Fibroblast of lung (primary cell): ENCODE data around the gene DAGLA. TPM values are rescaled to one million over a fixed set of nuclear protein-coding genes. Genes with fewer than 3 reads are reported as not detected.

ENCODE experiments used
- DNase-seq, 2 donors: peaks; one replicate each; pipeline versions ENCODE4 v3.0.0 to v3.0.0-alpha.2; 2010; ENCODE audit warnings: low read depth in 2 of 2
- H2AFZ ChIP-seq: 2 replicates; pipeline ENCODE4 v1.5.1; 2012; ENCODE audit warnings: low read length, control low read depth, inconsistent platforms
- H3K27ac ChIP-seq: 2 replicates; pipeline ENCODE4 v1.5.1; 2011; ENCODE audit warnings: low read length, control low read depth; ENCODE audit not compliant: insufficient read depth
- H3K27me3 ChIP-seq: 2 replicates; pipeline ENCODE4 v1.5.1; 2011; ENCODE audit warnings: mild to moderate bottlenecking, low read length; ENCODE audit not compliant: control insufficient read depth, insufficient read depth
- H3K36me3 ChIP-seq: 2 replicates; pipeline ENCODE4 v1.5.1; 2011; ENCODE audit warnings: low read length; ENCODE audit not compliant: control insufficient read depth, insufficient read depth
- H3K4me1 ChIP-seq: 2 replicates; pipeline ENCODE4 v1.5.1; 2011; ENCODE audit warnings: low read length; ENCODE audit not compliant: control insufficient read depth, insufficient read depth; ENCODE audit errors: extremely low read depth
- H3K4me2 ChIP-seq: 2 replicates; pipeline ENCODE4 v1.5.1; 2011; ENCODE audit warnings: low read length, control low read depth; ENCODE audit not compliant: insufficient read depth; ENCODE audit errors: extremely low read depth
- H3K4me3 ChIP-seq, 4 experiments: fragments of 200-600 bp in 1 of 4; sonication (generic) in 1 of 4; replicated peaks in 1 of 4; 2 replicates each; pipeline ENCODE4 v1.5.1; 2011 to 2016; ENCODE audit warnings: low read length in 4 of 4, low read depth in 3 of 4, mild to moderate bottlenecking in 3 of 4, control low read depth in 2 of 4, inconsistent platforms in 1 of 4, mixed read lengths in 1 of 4; ENCODE audit not compliant: insufficient read depth in 1 of 4; ENCODE audit errors: control extremely low read depth in 1 of 4
- H3K79me2 ChIP-seq: 2 replicates; pipeline ENCODE4 v1.5.1; 2012; ENCODE audit warnings: mild to moderate bottlenecking, low read length, inconsistent platforms; ENCODE audit not compliant: control insufficient read depth, insufficient read depth
- H3K9ac ChIP-seq: 2 replicates; pipeline ENCODE4 v1.5.1; 2011; ENCODE audit warnings: mild to moderate bottlenecking, low read length, control low read depth; ENCODE audit not compliant: insufficient read depth
- H3K9me3 ChIP-seq: 2 replicates; pipeline ENCODE4 v1.5.1; 2012; ENCODE audit warnings: low read depth, low read length; ENCODE audit not compliant: control insufficient read depth, insufficient read depth
- H4K20me1 ChIP-seq: 2 replicates; pipeline ENCODE4 v1.5.1; 2011; ENCODE audit warnings: low read length; ENCODE audit not compliant: control insufficient read depth, insufficient read depth; ENCODE audit errors: extremely low read depth
- EZH2 ChIP-seq: IDR thresholded peaks from 2 replicates; pipeline ENCODE4 v1.5.1; 2012; ENCODE audit warnings: low read length, control low read depth, mild to moderate bottlenecking; ENCODE audit errors: missing control alignments
- polyA plus RNA-seq, 2 donors: library from polyadenylated mRNA; depleted of rRNA in 1 of 2; stranded (reverse) in 1 of 2; unstranded in 1 of 2; fragments of >200 nt; gene quantifications; 2 replicates each; pipeline ENCODE4 v1.2.1, GENCODE V29; 2011 to 2012; ENCODE audit warnings: missing spikeins in 1 of 2
- total RNA-seq: library from RNA; depleted of rRNA; stranded (reverse); fragments of >200 nt; gene quantifications from 2 replicates; pipeline ENCODE4 v1.2.1, GENCODE V29; 2014
- TF ChIP-seq, protein P1 (sequence below), 2 donors: IDR thresholded peaks in 1 of 2; conservative IDR thresholded peaks in 1 of 2; 1 replicate in 1 of 2; 2 replicates in 1 of 2; pipeline ENCODE4 v1.5.1; 2011 to 2012; ENCODE audit warnings: low read length in 2 of 2, control low read depth in 1 of 2, inconsistent platforms in 1 of 2, low read depth in 1 of 2, mild to moderate bottlenecking in 1 of 2

The DAGLA gene
- total and polyA plus RNA-seq, 2 donors (not counting 1 experiment from before 2014, with no cell fraction given), result 1.00 to 2.0 TPM

- DNase-seq, result peak in 1 of 2 donors; percentile 77
These were observed 4.9 kb downstream of the DAGLA start for GRCh38 chr11:61684870-61685616.

GRCh38 chr11:61685617-61685967 lies 5.4 kb downstream of the DAGLA start:
- Histone ChIP-seq H3K27ac (no peak overlapping the region), H2AFZ (no peak overlapping the region), H3K27me3 (no peaks in the 10 kb centered on the region), H3K4me3 (no peak overlapping the region), H3K36me3 (no peaks in the 10 kb centered on the region), H3K4me2 (no peak overlapping the region), H3K79me2 (no peaks in the 10 kb centered on the region), H4K20me1 (no peaks in the 10 kb centered on the region), H3K9ac (no peak overlapping the region), H3K9me3 (no peaks in the 10 kb centered on the region), H3K4me1 (peaks cover 6% of the 10 kb centered on the region)
- no peak for DNase-seq
- TF ChIP-seq, protein P1, sequence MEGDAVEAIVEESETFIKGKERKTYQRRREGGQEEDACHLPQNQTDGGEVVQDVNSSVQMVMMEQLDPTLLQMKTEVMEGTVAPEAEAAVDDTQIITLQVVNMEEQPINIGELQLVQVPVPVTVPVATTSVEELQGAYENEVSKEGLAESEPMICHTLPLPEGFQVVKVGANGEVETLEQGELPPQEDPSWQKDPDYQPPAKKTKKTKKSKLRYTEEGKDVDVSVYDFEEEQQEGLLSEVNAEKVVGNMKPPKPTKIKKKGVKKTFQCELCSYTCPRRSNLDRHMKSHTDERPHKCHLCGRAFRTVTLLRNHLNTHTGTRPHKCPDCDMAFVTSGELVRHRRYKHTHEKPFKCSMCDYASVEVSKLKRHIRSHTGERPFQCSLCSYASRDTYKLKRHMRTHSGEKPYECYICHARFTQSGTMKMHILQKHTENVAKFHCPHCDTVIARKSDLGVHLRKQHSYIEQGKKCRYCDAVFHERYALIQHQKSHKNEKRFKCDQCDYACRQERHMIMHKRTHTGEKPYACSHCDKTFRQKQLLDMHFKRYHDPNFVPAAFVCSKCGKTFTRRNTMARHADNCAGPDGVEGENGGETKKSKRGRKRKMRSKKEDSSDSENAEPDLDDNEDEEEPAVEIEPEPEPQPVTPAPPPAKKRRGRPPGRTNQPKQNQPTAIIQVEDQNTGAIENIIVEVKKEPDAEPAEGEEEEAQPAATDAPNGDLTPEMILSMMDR (conservative IDR thresholded peaks at IDR 0.05 in 1 of 2, IDR thresholded peaks at IDR 0.05 in 1 of 2; ENCODE audit: low read depth in 1 of 2, low read length in 2 of 2), result no peak
- no peak for TF ChIP-seq EZH2

More at GRCh38 chr11:61684870-61685616, 4.9 kb downstream of the DAGLA start:
- no peaks in the 10 kb centered on the region for H3K27me3 ChIP-seq
- H3K36me3 ChIP-seq, result no peaks in the 10 kb centered on the region
- H3K4me1 ChIP-seq, result peaks cover 6% of the 10 kb centered on the region
- peak overlapping the region; percentile 35 for H3K4me2 ChIP-seq
- no peaks in the 10 kb centered on the region for H3K79me2 ChIP-seq
- no peak overlapping the region for H3K27ac ChIP-seq
- no peaks in the 10 kb centered on the region for H4K20me1 ChIP-seq
- no peak overlapping the region for H3K9ac ChIP-seq
- TF ChIP-seq EZH2, result no peak
- TF ChIP-seq, protein P1 (conservative IDR thresholded peaks at IDR 0.05 in 1 of 2, IDR thresholded peaks at IDR 0.05 in 1 of 2; ENCODE audit: low read depth in 1 of 2, low read length in 2 of 2), result no peak
- H2AFZ ChIP-seq, result no peak overlapping the region
- no peaks in the 10 kb centered on the region for H3K9me3 ChIP-seq
- no peak overlapping the region for H3K4me3 ChIP-seq

DNA sequence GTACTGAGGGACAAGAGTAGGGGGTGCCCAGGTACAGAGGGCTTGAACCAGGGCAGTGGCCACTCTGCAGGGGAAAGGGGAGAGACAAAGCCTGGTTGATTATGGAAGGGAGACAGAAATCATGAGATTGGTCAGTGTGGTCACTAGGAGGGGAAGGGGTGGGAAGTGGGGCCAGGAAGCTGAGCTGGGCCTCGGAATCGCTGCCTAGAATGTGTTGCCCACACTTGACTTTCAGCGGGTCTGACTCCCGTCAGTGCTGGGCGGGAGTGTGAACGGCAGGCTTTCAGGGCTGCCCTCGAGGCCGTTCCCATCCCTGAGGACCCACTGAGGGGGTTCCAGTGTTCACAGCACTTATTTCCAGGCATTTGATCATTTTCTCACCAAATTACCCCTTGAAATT lies 5.9 kb downstream of the DAGLA start:
- Histone ChIP-seq H3K4me1 (peaks cover 6% of the 10 kb centered on the region), H3K27ac (no peak overlapping the region)
- TF ChIP-seq, protein P1 (conservative IDR thresholded peaks at IDR 0.05 in 1 of 2, IDR thresholded peaks at IDR 0.05 in 1 of 2; ENCODE audit: low read depth in 1 of 2, low read length in 2 of 2), result no peak
- no peak for TF ChIP-seq EZH2

More for the DNA sequence above, 5.9 kb downstream of the DAGLA start:
- Histone ChIP-seq H3K27me3 (no peaks in the 10 kb centered on the region), H3K4me3 (no peak overlapping the region), H4K20me1 (no peaks in the 10 kb centered on the region), H3K79me2 (no peaks in the 10 kb centered on the region), H2AFZ (no peak overlapping the region), H3K9ac (no peak overlapping the region), H3K36me3 (no peaks in the 10 kb centered on the region), H3K4me2 (no peak overlapping the region), H3K9me3 (no peaks in the 10 kb centered on the region)
- DNase-seq, result no peak
